ENCODE data around the gene GLRB. TPM values are rescaled to one million over a fixed set of nuclear protein-coding genes. Genes with fewer than 3 reads are reported as not detected.
"Not testable (repeated sequence)": the region's sequence is repeated elsewhere in the genome, so short reads cannot be mapped to it uniquely, and the experiment has no call there.

The GLRB gene
- total RNA-seq, 2 experiments from 2014 or later = not detected

GRCh38 chr4:157121401-157121800 is 45.5 kb downstream of the GLRB start:
- CTCF ChIA-PET = no interaction called here
- POLR2A ChIA-PET = no interaction called here

- ChIA-PET POLR2A (no interaction called here), CTCF (no interaction called here)
These were observed 51.6 kb downstream of the GLRB start for GRCh38 chr4:157127571-157127970.

GRCh38 chr4:157128395-157128794 is 52.4 kb downstream of the GLRB start:
- ChIA-PET CTCF (no interaction called here), POLR2A (no interaction called here)

GRCh38 chr4:157141976-157142375 is 66.0 kb downstream of the GLRB start:
- ChIA-PET POLR2A (no interaction called here), CTCF (no interaction called here)

- POLR2A ChIA-PET = no interaction called here
- CTCF ChIA-PET = no interaction called here
These were observed 67.4 kb downstream of the GLRB start for GRCh38 chr4:157143369-157143768.

- ChIA-PET CTCF (no interaction called here), POLR2A (no interaction called here)
These were observed 75.8 kb downstream of the GLRB start for GRCh38 chr4:157151711-157152110.

- CTCF ChIA-PET = no interaction called here
- POLR2A ChIA-PET = no interaction called here
These were observed 90.1 kb downstream of the GLRB start for GRCh38 chr4:157165935-157166610.

- ChIA-PET POLR2A (no interaction called here), CTCF (no interaction called here)
These were observed 94.4 kb downstream of the GLRB start for GRCh38 chr4:157170321-157170720.

- POLR2A ChIA-PET = no interaction called here
- CTCF ChIA-PET = no interaction called here
These were observed 96.1 kb downstream of the GLRB start for GRCh38 chr4:157172011-157172410.

- CTCF ChIA-PET, POLR2A ChIA-PET: not testable (repeated sequence)
These were observed 104.3 kb downstream of the GLRB start for GRCh38 chr4:157180268-157180667.

- ChIA-PET POLR2A (no interaction called here), CTCF (no interaction called here)
These were observed 108.3 kb downstream of the GLRB start for GRCh38 chr4:157184300-157184699.

GRCh38 chr4:157185363-157185762 is 109.4 kb downstream of the GLRB start:
- CTCF ChIA-PET = no interaction called here
- POLR2A ChIA-PET = no interaction called here

GRCh38 chr4:157195374-157195773 is 119.4 kb downstream of the GLRB start:
- ChIA-PET POLR2A (no interaction called here), CTCF (no interaction called here)

- CTCF ChIA-PET = no interaction called here
- POLR2A ChIA-PET = no interaction called here
These were observed 120.1 kb downstream of the GLRB start for GRCh38 chr4:157196046-157196445.

GRCh38 chr4:157204634-157205244 is 128.8 kb downstream of the GLRB start:
- POLR2A ChIA-PET = no interaction called here
- CTCF ChIA-PET = interaction anchor here (1.1 kb wide), 1 partner anchor 8 kb away, joined by 5 read pairs; no protein-coding TSS in a partner anchor

- ChIA-PET POLR2A (no interaction called here), CTCF (no interaction called here)
These were observed 141.8 kb downstream of the GLRB start for GRCh38 chr4:157217708-157218107.

GRCh38 chr4:157219711-157220370 is 143.9 kb downstream of the GLRB start:
- ChIA-PET CTCF (no interaction called here), POLR2A (no interaction called here)

GRCh38 chr4:157220371-157220881 is 144.5 kb downstream of the GLRB start, which contains the start of gene GRIA2:
Gene GRIA2 (plus strand): TSS chr4:157220728. CDS start chr4:157221043, 315 bp downstream.
- ChIA-PET POLR2A (no interaction called here), CTCF (no interaction called here)

- POLR2A ChIA-PET = no interaction called here
- CTCF ChIA-PET = no interaction called here
These were observed 145.5 kb downstream of the GLRB start for GRCh38 chr4:157221426-157221894.
